NCI-H1436 treated with DMSO at 0.1 percent for 48 hours (cell line): Measurements from ENCODE around the gene ABCA2.

Experiments used
- DNase-seq: peaks from one replicate; lab custom pipeline; 2025; lab: John Stamatoyannopoulos, UW

Gene ABCA2, protein sequence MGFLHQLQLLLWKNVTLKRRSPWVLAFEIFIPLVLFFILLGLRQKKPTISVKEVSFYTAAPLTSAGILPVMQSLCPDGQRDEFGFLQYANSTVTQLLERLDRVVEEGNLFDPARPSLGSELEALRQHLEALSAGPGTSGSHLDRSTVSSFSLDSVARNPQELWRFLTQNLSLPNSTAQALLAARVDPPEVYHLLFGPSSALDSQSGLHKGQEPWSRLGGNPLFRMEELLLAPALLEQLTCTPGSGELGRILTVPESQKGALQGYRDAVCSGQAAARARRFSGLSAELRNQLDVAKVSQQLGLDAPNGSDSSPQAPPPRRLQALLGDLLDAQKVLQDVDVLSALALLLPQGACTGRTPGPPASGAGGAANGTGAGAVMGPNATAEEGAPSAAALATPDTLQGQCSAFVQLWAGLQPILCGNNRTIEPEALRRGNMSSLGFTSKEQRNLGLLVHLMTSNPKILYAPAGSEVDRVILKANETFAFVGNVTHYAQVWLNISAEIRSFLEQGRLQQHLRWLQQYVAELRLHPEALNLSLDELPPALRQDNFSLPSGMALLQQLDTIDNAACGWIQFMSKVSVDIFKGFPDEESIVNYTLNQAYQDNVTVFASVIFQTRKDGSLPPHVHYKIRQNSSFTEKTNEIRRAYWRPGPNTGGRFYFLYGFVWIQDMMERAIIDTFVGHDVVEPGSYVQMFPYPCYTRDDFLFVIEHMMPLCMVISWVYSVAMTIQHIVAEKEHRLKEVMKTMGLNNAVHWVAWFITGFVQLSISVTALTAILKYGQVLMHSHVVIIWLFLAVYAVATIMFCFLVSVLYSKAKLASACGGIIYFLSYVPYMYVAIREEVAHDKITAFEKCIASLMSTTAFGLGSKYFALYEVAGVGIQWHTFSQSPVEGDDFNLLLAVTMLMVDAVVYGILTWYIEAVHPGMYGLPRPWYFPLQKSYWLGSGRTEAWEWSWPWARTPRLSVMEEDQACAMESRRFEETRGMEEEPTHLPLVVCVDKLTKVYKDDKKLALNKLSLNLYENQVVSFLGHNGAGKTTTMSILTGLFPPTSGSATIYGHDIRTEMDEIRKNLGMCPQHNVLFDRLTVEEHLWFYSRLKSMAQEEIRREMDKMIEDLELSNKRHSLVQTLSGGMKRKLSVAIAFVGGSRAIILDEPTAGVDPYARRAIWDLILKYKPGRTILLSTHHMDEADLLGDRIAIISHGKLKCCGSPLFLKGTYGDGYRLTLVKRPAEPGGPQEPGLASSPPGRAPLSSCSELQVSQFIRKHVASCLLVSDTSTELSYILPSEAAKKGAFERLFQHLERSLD (N-terminal part only)

GRCh38 chr9:137027369-137028262, at the start of gene ABCA2:
TSS of gene ABCA2 (minus strand) at chr9:137028237. CDS start at chr9:137028140, 97 bp downstream.
- DNase-seq = no peak

GRCh38 chr9:137077010-137077747, 49.1 kb upstream of the ABCA2 start, which contains the start of gene UAP1L1:
TSS of gene UAP1L1 (plus strand) at chr9:137077517. CDS start at chr9:137077533, 16 bp downstream.
- DNase-seq = no peak

GRCh38 chr9:137076636-137077009, 48.6 kb upstream of the ABCA2 start:
- DNase-seq = no peak

DNA sequence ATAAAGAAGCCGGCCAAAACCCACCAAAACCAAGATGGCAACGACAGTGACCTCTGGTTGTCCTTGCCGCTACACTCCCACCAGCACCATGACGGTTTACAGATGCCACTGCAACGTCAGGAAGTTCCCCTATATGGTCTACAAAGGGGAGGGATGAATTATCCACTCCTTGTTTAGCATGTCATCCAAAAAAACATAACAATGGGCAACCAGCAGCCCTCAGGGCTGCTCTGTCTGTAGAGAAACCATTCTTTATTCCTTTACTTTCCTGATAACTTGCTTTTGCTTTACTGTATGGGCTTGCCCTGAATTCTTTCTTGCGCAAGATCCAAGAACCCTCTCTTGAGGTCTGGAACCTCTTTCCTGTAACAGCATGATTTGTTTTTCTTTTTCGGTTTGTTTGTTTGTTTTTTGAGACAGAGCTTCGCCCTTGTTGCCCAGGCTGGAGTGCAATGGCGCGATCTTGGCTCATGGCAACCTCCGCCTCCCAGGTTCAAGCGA, 47.3 kb upstream of the ABCA2 start:
- DNase-seq = no peak

- DNase-seq = no peak
Observed at GRCh38 chr9:137074657-137075274, 46.7 kb upstream of the ABCA2 start.

DNA sequence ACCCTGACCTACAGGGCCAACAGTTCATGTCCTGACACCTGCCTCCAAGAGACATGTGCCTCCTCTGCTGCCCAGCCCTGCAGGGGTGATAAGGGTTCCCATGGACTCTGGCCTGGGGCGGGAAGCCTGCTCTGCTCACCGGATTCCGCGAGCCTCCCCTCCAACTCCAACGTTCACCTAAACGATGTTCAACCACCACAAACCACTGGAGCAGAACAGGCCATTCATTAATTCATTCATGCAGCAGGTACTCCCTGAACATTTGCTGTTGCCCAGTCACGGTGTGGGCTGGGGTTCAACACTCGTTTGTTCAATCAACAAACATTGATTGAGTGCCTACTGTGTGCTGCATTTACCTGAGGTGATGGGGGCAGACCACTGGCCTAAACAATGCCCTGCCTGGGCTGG, 46.0 kb upstream of the ABCA2 start:
- no peak for DNase-seq

- no peak for DNase-seq
Observed at GRCh38 chr9:137071282-137071681, 43.2 kb upstream of the ABCA2 start.

DNA sequence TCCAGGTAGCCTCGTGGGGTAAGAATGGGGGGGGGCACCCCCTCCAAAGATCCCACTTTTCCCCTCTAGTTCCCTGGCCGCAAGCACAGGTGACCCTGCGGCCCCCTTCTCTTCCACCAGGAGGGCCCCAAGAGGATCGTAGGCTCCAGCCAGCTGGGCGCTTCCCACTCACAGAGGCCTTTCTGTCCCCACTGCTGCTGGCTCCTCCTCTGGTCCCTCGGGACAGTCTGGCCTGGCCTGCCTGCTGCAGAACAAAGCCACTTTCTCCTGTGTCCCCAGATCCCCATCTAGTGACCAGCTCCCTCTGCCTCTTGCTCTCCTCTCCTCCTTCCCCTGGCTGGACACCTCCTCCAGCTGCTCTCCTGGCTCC, 42.9 kb upstream of the ABCA2 start:
- peak; percentile 57 for DNase-seq

DNA sequence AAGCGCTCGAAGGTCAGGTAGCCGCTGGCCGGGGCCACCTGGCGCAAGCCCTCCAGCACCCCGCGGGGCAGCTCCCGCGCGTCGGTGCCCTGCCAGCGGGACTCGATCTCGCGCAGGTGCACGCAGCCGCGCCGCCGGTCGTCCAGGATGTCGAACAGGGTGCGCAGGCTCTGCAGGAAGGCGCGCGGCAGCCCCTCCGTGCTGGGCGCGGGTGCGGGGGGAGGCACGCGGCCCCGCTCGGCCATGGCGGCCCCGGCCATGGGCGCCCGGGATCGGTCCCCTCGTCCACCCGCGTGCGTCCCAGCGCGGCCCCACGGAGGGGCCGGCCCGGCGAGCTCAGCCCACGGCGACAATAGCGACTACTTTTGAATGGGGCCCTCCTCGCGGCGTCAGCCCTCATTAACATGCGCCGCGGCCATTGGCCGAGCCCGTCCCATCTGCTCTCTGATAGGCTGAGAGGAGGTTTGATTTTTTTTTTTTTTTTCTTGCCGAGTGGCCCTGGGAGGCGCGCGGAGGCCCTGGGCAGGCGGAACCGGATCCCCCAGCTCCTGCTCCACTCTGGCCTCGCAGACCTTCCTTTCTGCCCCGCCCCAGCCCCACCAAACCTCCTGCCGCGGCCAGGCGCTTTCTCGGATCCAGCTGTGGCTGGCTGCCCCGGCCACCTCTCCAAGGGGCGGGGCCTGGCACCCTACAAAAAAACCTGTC, 42.3 kb upstream of the ABCA2 start, which contains the start of gene SAPCD2:
Gene SAPCD2, minus strand, starts transcription at position 357 of the 705 bp plus-strand sequence. Its CDS starts 97 bp downstream, at position 260.
- DNase-seq = peak; percentile 74

GRCh38 chr9:137069508-137070091, 41.6 kb upstream of the ABCA2 start:
- DNase-seq = no peak

DNA sequence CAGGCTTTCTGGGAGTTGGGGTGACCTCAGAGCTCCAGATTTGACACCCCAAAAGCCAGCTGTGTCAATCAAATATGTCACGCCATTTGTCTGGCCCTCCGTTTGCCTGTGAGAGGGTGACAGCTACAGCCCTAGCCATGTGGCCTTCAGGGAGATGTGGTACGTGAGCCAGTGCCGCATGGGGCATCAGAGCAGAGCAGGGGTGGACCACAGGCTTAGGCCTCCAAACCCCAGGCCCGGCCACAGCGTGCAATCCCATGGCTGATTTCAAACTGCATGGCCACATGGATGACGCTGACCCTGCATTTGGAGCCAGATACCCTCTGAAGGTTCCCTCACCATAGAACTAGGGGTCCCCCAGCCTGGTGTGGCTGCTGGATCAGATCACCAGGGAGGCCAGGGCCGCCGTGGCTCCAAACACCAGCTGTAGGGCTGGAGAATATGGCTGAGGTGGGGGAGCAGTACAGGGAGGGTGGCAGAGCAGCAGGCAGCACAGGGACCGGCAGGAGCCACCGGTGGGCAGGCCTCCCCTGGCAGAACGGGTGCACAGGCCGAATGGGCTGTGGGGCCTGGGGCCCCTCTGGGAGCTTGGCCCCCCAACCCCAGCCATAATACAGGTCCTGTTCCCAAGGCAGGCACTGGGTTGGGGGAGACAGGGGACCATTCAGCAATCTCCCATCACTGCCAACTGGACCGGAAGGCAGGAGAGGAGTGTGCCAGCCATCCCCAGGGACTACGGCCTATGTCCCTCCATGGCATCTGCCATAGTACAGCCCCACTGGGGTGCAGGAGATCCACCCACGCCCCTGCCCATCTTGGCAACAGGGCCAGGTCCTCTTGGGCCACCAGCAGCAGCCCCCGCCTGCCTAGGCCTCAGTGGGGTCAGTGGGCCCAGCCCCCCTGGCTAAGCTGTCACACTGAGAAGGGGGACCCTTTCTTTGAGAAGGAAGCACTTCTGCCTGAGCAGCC, 40.8 kb upstream of the ABCA2 start:
- DNase-seq = no peak

- DNase-seq = peak; percentile 58
Observed at GRCh38 chr9:137067860-137068538, 40.0 kb upstream of the ABCA2 start.

GRCh38 chr9:137066096-137066861, 38.2 kb upstream of the ABCA2 start:
- DNase-seq = no peak

GRCh38 chr9:137065336-137065967, 37.4 kb upstream of the ABCA2 start:
- no peak for DNase-seq

- no peak for DNase-seq
Observed at GRCh38 chr9:137064880-137065164, 36.8 kb upstream of the ABCA2 start.
